GM18867 (cell line): Measurements from ENCODE around the gene SDK1.

ENCODE experiments used
- ATAC-seq: cut with Tn5 transposase; IDR thresholded peaks from one replicate; pipeline ENCODE4 v1.9.1; 2021; ENCODE audit warnings: mild to moderate bottlenecking, moderate library complexity; ENCODE audit not compliant: unreplicated experiment

Gene SDK1

GRCh38 chr7:4182605-4183300, 881.7 kb downstream of the SDK1 start:
- no peak for ATAC-seq

DNA sequence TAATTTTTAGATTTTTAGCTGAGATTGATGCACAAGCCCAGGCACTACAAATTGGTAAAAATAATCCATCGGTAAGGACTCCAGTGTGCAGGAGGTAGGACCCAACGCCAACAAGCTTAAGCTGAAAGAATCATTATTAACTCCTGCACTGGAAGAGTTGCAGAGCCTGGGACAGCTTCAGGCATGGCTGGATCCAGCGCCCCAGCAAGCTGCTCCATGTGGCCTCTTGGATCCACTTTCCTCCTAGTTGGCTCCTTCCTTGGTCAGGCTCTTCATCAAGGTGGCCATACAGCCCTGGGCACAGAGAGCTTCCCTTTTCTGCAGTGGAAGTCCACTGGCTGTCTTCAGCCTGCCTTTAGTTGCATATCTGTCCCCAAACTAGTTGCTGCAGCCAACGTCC, 883.6 kb downstream of the SDK1 start:
- no peak for ATAC-seq

GRCh38 chr7:4185136-4185535, 884.1 kb downstream of the SDK1 start:
- no peak for ATAC-seq

- ATAC-seq: no peak
These were observed 884.9 kb downstream of the SDK1 start for GRCh38 chr7:4185721-4186512.

DNA sequence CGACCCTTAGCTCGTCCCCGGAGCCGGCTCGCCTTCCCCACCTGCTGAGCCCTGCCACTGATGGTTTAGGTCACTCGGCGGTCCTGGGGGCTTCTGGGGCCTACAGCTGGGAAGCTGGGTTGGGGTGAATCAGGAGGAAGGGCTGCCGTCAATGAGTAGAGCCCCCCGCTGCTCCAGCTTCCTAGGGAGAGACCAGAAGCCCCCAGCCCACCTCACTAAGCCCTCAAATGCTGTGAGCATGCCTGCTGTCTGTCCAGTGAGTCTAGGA, 885.4 kb downstream of the SDK1 start:
- ATAC-seq: no peak

DNA sequence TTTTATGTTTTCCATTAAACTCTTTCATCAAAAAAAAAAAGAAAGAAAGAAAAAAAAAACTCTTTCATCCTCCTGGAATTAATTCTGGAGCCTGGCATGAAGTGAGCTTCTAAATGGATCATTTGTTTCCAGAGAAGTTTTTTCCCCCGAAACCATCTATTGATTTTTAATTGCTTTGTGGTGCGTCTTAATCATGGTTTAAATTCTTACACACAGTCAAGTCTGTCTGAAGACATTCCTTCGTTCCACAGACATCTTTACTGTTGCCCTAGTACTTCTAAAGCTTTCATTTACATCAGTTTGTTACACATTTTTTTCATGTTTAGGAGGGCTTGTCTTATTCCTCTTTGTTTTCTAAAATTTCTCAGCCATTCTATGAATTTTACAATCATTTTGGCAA, 887.6 kb downstream of the SDK1 start:
- ATAC-seq: no peak

GRCh38 chr7:4189131-4189570, 888.1 kb downstream of the SDK1 start:
- no peak for ATAC-seq

GRCh38 chr7:4190010-4190981, 889.2 kb downstream of the SDK1 start:
- no peak for ATAC-seq

DNA sequence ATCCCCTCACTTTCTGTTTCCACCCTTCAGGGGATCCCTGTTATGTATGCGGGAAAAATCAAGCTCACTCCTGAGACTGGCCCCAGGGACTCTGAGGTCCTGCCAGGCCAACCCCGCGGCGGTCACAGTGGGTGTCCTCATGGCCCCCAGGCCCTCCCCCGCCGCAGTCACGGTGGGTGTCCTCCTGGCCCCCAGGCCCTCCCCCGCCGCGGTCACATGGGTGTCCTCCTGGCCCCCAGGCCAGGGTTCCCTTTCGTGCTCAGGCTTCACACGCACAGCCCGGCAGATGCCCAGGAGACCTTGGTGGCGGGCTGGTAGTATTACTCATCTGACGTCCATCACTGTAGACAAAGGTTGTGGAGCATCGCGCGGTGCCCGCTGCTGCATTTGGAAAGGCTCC, 890.0 kb downstream of the SDK1 start:
- no peak for ATAC-seq

DNA sequence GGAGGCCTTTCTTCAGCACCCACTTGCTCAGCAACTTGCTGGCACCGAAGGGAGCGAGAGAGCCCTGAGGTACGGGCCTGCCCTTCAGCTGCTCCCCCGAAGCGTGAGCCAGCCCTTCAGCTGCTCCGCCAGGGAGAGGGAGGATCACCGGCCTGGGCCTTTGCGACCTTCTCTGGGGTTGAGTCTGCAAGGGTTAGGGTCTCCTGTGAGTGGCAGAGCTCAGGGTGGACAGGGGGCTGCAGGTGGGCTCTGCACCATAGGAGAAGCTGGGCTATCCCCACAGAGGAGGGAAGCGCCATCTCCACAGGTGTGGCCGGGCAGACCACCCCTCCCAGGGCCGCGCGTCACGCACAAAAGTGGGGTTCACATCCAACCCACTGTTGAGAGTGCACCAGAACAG, 890.5 kb downstream of the SDK1 start:
- no peak for ATAC-seq

DNA sequence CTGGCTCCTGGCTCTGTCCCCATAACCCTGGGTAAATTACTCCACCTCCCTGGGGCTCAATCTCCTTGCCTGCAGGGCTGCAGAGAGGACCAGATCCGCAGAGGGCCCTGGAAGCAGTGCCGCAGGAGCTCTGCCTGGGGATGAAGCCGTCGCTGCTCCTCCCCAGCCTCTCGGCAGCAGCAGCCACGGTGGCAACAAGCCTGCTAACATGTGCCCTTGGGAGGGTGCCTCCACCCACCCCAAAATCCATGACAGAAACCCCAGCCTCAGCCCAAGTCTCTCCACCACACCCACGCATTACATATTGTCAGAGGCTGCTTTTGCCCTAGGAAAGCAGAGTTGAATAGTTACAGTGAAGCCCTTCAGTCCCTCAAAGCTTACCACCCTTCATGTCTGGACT, 894.6 kb downstream of the SDK1 start:
- ATAC-seq: no peak

DNA sequence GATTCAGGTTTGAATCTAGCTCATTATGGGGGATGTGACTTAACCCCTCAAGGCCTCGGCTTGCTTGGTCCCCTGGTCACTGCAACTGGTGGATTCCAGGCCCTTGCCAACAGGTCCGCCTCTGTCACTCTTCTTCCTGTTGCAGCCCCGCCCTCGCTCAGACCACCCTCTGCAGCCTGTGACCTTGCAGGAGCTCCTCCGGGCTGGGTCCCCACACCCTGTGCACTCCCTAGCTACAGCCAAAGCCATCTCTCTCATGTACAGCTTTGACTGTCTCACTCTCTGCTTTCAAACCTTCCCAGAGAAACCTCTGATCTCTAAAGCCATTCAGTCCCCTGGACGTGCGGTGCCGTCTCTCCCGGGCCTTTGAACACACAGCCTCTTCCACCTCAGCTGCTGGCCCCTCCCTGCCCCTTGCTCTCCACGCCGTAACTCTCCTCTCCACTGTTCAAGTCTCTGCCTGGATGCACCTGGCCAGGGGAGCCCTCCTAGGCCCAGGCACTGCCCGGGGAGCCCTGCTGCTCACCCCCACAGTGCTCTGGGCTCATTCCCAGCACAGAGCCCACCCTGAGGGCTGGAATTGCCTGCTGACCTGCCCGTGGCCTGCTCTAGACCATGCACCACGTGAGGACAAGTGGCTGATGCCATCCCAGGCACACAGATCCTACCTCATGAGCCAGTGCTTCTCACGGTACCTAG, 895.2 kb downstream of the SDK1 start:
- ATAC-seq: no peak

DNA sequence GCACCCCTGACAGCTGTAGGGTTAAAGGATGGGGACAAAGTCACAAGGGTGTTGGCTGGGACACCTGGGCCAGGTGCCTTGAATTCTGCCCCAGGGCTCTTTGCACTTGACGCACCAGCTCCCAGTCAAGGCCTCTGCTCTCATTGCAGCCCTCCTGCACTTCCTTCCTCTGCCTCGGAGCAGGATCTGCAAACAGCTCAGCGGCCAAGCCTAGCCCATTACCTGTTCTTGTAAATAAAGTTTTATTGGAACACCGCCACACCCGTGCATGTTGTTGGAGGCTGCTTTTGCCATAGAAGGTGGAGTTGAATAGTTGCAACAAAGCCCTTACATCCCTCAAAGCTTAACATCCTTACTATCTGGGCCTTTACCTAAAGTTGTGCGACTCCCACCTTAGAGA, 897.2 kb downstream of the SDK1 start:
- ATAC-seq: no peak

DNA sequence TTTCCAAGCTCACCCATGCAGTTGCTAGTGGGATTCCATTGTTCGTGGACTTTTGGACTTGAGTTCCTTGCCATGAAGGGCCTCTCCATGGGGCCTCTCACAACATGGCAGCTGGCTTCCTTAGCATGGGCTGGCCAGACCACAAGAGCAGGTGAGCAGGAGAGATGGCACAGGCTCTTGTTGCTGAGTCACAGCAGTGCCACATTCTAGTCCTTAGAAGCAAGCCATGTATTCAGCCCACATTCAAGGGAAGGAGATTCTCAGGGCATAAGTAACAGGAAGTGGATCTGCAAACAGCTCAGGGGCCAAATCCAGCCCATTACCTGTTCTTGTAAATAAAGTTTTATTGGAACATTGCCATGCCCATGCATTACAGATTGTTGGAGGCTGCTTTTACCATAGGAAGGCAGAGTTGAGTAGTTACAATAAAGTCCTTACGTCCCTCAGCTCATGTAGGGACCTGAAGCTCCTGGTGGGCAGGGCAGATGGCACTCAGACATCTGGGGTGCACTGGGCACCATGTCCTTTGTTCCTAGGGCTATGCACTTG, 899.6 kb downstream of the SDK1 start:
- no peak for ATAC-seq

- ATAC-seq: no peak
These were observed 900.5 kb downstream of the SDK1 start for GRCh38 chr7:4201566-4201965.

DNA sequence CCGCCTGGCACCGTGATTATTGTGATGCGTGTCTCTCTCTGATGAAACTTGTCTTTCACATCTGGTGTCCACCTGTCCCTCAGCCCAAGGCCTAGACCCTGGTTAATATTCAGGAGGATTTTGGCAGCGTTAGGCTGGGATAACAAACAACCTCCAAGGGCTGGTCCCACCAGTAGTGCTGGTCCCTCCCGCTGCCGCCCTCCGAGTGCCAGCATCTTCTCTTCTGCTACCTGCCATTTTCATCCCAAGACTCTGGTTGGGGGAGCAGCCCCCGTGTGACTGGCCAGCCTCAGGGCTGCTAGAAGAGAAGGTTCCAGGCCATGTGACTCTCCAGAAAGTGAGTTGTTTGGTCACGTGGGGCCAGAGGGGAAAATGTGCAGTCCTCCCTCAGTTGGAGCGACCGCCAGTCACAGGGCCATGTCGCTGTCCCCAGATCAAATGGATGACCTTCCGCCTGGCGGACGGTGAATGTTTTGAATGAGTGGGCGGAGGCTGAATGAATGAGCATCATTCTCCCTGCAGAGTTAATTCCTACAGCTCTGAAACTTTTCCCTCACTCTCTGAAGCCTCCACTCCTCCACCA, 901.2 kb downstream of the SDK1 start:
- ATAC-seq: no peak

DNA sequence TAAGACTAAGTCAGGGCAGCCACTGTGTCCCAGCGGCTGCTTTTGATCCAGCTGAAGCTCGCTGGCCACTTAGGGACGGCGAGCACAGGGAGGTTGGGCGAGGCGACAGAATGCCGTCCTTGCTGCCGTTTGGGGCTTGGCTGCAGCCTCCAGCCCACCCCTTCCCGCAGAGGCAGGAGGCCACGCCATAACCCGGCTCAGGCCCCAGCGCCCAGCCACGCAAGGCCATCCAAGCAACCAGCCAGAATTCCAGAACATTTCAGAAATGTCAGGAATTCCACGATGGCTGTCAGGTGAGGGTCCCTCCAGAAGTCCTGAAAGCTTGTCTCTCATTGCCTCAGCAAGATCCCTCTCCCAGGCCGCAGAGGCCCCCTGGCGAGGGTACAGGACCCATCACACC, 901.9 kb downstream of the SDK1 start:
- ATAC-seq: no peak

DNA sequence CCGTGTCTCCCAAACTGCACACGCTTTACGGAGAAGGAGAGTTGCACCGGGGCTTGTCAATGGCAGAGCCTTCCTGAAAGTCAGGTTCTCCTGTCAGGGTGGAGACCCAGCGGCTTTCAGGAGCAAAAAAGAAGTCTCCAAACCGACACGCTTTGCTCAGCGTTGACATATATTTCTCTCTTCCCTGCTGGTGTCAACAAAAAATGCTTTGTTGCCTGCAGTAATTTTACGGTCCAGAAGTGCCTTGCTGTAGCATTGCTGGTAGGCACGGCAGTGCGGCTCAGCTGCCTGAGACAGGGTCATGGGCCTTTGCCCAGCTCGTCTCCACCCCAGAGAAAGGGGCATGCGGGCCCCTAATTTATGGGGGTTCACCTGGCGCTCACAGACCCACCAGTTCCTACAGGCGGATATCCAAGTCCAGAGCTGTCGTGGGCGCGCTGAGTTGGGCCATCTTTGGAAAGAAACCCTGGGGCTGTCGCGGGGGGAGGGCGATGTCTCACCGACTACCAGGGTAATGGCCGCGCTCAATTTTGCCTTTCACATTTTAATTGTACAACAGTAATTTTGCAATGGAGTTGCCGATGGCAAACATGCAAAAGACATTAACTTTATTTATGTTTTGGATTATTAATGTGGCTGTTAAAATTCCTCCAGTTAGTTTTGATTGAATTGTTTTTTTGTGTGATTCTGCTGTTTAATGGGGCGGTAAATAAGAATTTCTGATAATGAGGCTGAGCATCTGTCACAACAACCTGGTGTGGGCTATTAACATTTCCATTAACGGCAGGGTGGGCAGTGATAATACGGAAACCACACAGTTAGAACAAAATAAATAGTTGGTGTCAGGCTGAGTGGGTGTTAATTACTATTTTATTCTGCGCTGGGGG, 902.8 kb downstream of the SDK1 start:
- ATAC-seq: no peak

DNA sequence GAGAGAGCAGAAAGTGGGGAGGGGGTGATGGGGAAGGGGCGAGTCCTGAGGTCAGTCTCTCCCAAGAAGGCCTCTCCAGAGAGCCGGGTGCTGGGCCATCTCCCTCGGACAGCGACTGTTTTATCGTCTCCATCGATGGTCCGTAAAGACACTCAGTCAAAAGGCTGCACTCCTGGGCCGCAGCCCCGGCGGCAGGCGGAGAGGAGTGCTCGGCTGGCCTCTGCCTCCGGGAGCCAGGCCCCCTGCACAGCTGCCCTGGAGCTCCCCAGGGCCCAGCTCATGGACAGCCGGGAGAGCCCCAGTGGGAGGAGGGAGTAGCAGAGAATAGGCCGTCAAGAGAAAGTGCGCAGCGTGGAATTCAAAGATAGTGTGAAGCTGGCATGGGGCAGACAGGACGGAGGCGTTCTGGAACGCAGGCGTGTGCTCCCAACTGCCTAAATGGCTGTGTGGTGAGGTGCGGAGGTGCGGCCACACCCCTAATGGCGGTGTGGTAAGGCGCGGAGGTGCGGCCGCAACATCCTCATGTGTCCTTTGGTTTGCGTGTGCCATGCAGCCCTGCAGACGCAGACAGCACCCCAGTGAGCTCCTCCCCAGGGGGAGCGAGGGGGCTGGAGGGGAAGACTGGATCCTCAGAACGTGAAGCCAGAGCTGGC, 903.6 kb downstream of the SDK1 start:
- ATAC-seq: no peak
